Astrocyte (in vitro differentiated cells and primary cell): ENCODE data around the gene ZEB2. TPM values are rescaled to one million over a fixed set of nuclear protein-coding genes. Genes with fewer than 3 reads are reported as not detected.

Source experiments
- DNase-seq: peaks from one replicate; pipeline ENCODE4 v3.0.0-alpha.2; 2010; ENCODE audit warnings: low read depth
- FAIRE-seq: peaks from 2 replicates; lab custom pipeline; 2011; peaks lifted over from hg19 to GRCh38; lab: Jason Lieb, UNC
- H2AFZ ChIP-seq: 2 replicates; pipeline ENCODE4 v1.6.0; 2012; ENCODE audit warnings: low read depth, low read length, inconsistent platforms
- H3K27ac ChIP-seq: 2 replicates; pipeline ENCODE4 v1.5.1; 2011; ENCODE audit warnings: low read depth, low read length, inconsistent platforms
- H3K27me3 ChIP-seq: 2 replicates; pipeline ENCODE4 v1.6.0; 2011; ENCODE audit warnings: low read length, inconsistent platforms; ENCODE audit not compliant: insufficient read depth
- H3K36me3 ChIP-seq: 2 replicates; pipeline ENCODE4 v1.5.1; 2011; ENCODE audit warnings: low read length, inconsistent platforms; ENCODE audit not compliant: insufficient read depth
- H3K4me1 ChIP-seq: 2 replicates; pipeline ENCODE4 v1.5.1; 2011; ENCODE audit warnings: low read length, inconsistent platforms; ENCODE audit not compliant: insufficient read depth
- H3K4me2 ChIP-seq: 2 replicates; pipeline ENCODE4 v1.6.0; 2012; ENCODE audit warnings: low read length, inconsistent platforms
- H3K4me3 ChIP-seq: 2 replicates; pipeline ENCODE4 v1.5.1; 2011; ENCODE audit warnings: low read depth, mild to moderate bottlenecking, low read length, inconsistent platforms; ENCODE audit not compliant: insufficient read depth
- H3K79me2 ChIP-seq: 2 replicates; pipeline ENCODE4 v1.6.0; 2012; ENCODE audit warnings: mild to moderate bottlenecking, low read length, inconsistent platforms; ENCODE audit not compliant: insufficient read depth
- H3K9ac ChIP-seq: 2 replicates; pipeline ENCODE4 v1.6.0; 2012; ENCODE audit warnings: mild to moderate bottlenecking, low read length, inconsistent platforms
- H3K9me3 ChIP-seq: 2 replicates; pipeline ENCODE4 v1.5.1; 2012; ENCODE audit warnings: low read depth, mild to moderate bottlenecking, low read length, inconsistent platforms; ENCODE audit not compliant: insufficient read depth
- H4K20me1 ChIP-seq: 2 replicates; pipeline ENCODE4 v1.6.0; 2012; ENCODE audit warnings: low read length, inconsistent platforms; ENCODE audit not compliant: insufficient read depth
- H3K27ac Mint-ChIP-seq: one replicate; pipeline ENCODE4 v1.8.0; 2021; ENCODE audit warnings: mild to moderate bottlenecking, mixed read lengths; ENCODE audit not compliant: unreplicated experiment
- H3K27me3 Mint-ChIP-seq: one replicate; pipeline ENCODE4 v1.8.0; 2021; ENCODE audit warnings: low read depth, mixed read lengths; ENCODE audit not compliant: unreplicated experiment
- H3K36me3 Mint-ChIP-seq: one replicate; pipeline ENCODE4 v1.8.0; 2021; ENCODE audit warnings: low read depth, mixed read lengths; ENCODE audit not compliant: unreplicated experiment
- H3K4me1 Mint-ChIP-seq: one replicate; pipeline ENCODE4 v1.8.0; 2021; ENCODE audit warnings: low read depth, mixed read lengths; ENCODE audit not compliant: unreplicated experiment
- H3K4me3 Mint-ChIP-seq: one replicate; pipeline ENCODE4 v1.8.0; 2021; ENCODE audit warnings: mild to moderate bottlenecking, moderate library complexity, mixed read lengths; ENCODE audit not compliant: unreplicated experiment
- H3K9me3 Mint-ChIP-seq: one replicate; pipeline ENCODE4 v1.8.0; 2021; ENCODE audit warnings: mild to moderate bottlenecking, mixed read lengths; ENCODE audit not compliant: unreplicated experiment
- CTCF ChIP-seq: IDR thresholded peaks from 2 replicates; pipeline ENCODE4 v1.5.1; 2011; ENCODE audit warnings: low read depth, mild to moderate bottlenecking, inconsistent platforms, low read length, moderate library complexity; ENCODE audit not compliant: insufficient read depth
- EZH2 ChIP-seq: IDR thresholded peaks from 2 replicates; pipeline ENCODE4 v1.6.1; 2012; ENCODE audit warnings: mild to moderate bottlenecking, low read length, inconsistent platforms; ENCODE audit not compliant: insufficient read depth
- total RNA-seq: library from RNA; stranded (reverse); gene quantifications from 2 replicates; pipeline ENCODE4 v1.2.1, GENCODE V29; 2021

The ZEB2 gene
- total RNA-seq, 1 donor from 2014 or later = 84.9 TPM

GRCh38 chr2:144460727-144461307, 59.1 kb downstream of the ZEB2 start:
- DNase-seq = no peak
- Mint-ChIP-seq H3K36me3 (peaks cover 3% of the 10 kb centered on the region), H3K27me3 (no peaks in the 10 kb centered on the region), H3K4me1 (peaks cover 59% of the 10 kb centered on the region), H3K9me3 (no peaks in the 10 kb centered on the region), H3K4me3 (no peak overlapping the region), H3K27ac (peak overlapping the region; percentile 77)
- no peaks in the 10 kb centered on the region for H3K36me3 ChIP-seq
- no peaks in the 10 kb centered on the region for H3K27me3 ChIP-seq
- no peak for FAIRE-seq
- H3K4me2 ChIP-seq = peak overlapping the region; percentile 74
- H3K4me3 ChIP-seq = no peak overlapping the region
- no peaks in the 10 kb centered on the region for H4K20me1 ChIP-seq
- no peak overlapping the region for H3K9ac ChIP-seq
- TF ChIP-seq CTCF (no peak), EZH2 (no peak)
- no peak overlapping the region for H2AFZ ChIP-seq
- no peaks in the 10 kb centered on the region for H3K9me3 ChIP-seq
- peak overlapping the region; percentile 21 for H3K27ac ChIP-seq
- H3K79me2 ChIP-seq = peaks cover 12% of the 10 kb centered on the region
- H3K4me1 ChIP-seq = peaks cover 14% of the 10 kb centered on the region

GRCh38 chr2:144459937-144460336, 60.0 kb downstream of the ZEB2 start:
- Histone ChIP-seq H4K20me1 (no peaks in the 10 kb centered on the region), H3K36me3 (no peaks in the 10 kb centered on the region), H3K27ac (peak overlapping the region; percentile 32), H3K27me3 (no peaks in the 10 kb centered on the region), H3K4me3 (no peak overlapping the region), H3K9me3 (no peaks in the 10 kb centered on the region), H3K79me2 (peaks cover 3% of the 10 kb centered on the region), H3K9ac (no peak overlapping the region), H2AFZ (no peak overlapping the region), H3K4me2 (no peak overlapping the region), H3K4me1 (peaks cover 14% of the 10 kb centered on the region)
- Mint-ChIP-seq H3K4me1 (peaks cover 67% of the 10 kb centered on the region), H3K36me3 (peaks cover 3% of the 10 kb centered on the region), H3K27me3 (no peaks in the 10 kb centered on the region), H3K27ac (peak overlapping the region; percentile 73), H3K4me3 (no peak overlapping the region), H3K9me3 (no peaks in the 10 kb centered on the region)
- FAIRE-seq (no peak), DNase-seq (peak; percentile 62)
- no peak for TF ChIP-seq CTCF
- no peak for TF ChIP-seq EZH2

GRCh38 chr2:144459286-144459685, 60.6 kb downstream of the ZEB2 start:
- no peaks in the 10 kb centered on the region for H4K20me1 ChIP-seq
- H3K4me2 ChIP-seq = no peak overlapping the region
- H3K4me3 ChIP-seq = no peak overlapping the region
- no peak overlapping the region for H3K27ac ChIP-seq
- Mint-ChIP-seq H3K36me3 (peaks cover 3% of the 10 kb centered on the region), H3K27me3 (no peaks in the 10 kb centered on the region), H3K4me1 (peaks cover 73% of the 10 kb centered on the region), H3K27ac (peak overlapping the region; percentile 73), H3K9me3 (no peaks in the 10 kb centered on the region), H3K4me3 (no peak overlapping the region)
- H3K9ac ChIP-seq = no peak overlapping the region
- H3K79me2 ChIP-seq = no peaks in the 10 kb centered on the region
- H2AFZ ChIP-seq = no peak overlapping the region
- H3K9me3 ChIP-seq = no peaks in the 10 kb centered on the region
- H3K4me1 ChIP-seq = peaks cover 20% of the 10 kb centered on the region
- no peak for FAIRE-seq
- H3K27me3 ChIP-seq = no peaks in the 10 kb centered on the region
- H3K36me3 ChIP-seq = no peaks in the 10 kb centered on the region
- DNase-seq = no peak
- no peak for TF ChIP-seq EZH2
- TF ChIP-seq CTCF = no peak
